A673 (cell line): Measurements from ENCODE around the gene DYNC1LI1.

Experiments
- EZH2 ChIP-seq: fragments of 200-600 bp; sonication (generic); IDR thresholded peaks from 2 replicates; pipeline ENCODE4 v1.6.1; 2017; ENCODE audit warnings: borderline replicate concordance, low read depth, mild to moderate bottlenecking, mixed read lengths, antibody characterized with exemption, low read length; ENCODE audit not compliant: poor library complexity, severe bottlenecking
- TF ChIP-seq, protein P1 (sequence below): fragments of 300-800, 200-600 bp; sonication (generic); conservative IDR thresholded peaks from 2 replicates; pipeline ENCODE4 v1.5.1; 2017; ENCODE audit warnings: low read depth, mild to moderate bottlenecking, antibody characterized with exemption, low read length, moderate library complexity, mixed read lengths

DNA sequence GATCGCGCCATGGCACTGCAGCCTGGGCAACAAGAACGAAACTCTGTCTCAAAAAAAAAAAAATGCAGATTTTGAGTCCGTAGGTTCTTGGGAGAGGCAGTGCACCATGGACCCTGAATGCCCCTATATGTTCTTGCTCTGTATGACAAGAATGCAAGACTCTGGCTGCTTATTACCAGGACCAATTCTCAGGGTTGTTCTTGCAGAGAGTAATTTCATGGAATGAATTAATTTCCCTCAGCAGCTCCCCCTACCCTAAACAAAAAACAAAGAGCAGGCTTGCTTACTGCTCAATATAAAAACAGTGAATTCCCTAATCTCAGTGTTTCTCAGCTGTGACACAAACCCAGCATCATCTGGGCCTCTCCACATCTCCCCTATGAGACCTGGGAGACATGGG is 20.5 kb upstream of the DYNC1LI1 start:
- TF ChIP-seq, protein P1, sequence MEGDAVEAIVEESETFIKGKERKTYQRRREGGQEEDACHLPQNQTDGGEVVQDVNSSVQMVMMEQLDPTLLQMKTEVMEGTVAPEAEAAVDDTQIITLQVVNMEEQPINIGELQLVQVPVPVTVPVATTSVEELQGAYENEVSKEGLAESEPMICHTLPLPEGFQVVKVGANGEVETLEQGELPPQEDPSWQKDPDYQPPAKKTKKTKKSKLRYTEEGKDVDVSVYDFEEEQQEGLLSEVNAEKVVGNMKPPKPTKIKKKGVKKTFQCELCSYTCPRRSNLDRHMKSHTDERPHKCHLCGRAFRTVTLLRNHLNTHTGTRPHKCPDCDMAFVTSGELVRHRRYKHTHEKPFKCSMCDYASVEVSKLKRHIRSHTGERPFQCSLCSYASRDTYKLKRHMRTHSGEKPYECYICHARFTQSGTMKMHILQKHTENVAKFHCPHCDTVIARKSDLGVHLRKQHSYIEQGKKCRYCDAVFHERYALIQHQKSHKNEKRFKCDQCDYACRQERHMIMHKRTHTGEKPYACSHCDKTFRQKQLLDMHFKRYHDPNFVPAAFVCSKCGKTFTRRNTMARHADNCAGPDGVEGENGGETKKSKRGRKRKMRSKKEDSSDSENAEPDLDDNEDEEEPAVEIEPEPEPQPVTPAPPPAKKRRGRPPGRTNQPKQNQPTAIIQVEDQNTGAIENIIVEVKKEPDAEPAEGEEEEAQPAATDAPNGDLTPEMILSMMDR = no peak
- TF ChIP-seq EZH2 = no peak
